ENCODE data around the gene AP5B1.

DNA sequence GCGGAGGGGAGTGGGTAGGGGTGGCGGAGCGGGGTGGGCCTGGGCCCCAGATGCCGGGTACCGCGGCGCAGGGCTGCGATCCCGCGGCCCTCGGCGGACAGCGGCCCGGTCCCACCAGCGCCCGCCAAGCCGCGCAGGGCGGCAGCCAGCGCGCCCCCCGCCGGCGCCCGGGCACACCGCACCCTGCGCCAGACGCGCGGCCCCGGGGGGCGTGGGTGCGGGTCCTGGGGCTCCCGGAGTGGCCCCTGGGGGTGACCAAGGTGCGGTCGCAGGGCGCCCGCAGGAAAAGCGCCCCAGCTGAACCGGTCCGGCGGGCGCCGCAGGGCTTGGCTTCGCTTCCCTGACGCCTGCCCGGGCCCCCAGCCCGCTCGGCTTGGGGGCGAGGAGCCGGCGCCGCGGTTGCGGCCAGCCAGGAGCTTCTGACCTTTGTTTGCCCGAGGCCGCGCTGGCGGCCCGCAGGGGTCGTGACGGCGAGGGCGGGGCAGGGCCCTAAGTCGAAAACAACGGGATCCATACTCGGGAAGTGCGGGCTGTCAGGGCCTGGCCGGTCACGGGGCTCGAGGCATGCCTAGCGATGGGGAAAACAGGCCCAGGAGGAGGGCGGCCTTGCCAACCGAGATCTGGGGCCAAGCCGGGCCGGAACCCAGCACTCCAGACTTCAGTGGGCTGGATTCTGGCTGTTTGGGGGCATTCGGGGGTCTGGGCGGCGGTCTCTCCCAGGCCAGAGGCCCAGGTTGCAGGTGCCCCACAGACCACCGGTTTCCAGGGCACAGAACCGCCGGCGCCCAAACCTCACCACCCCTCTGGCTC is 581 bp upstream of the AP5B1 start:
- TF ChIP-seq E2F4 (CRISPR knock-in tag; IDR thresholded peaks at IDR 0.05; ENCODE audit: low read depth) (no peak), NR2C2 (CRISPR knock-in tag; IDR thresholded peaks at IDR 0.05) (no peak), NR2C2 (tag; IDR thresholded peaks at IDR 0.05) (no peak), E2F1 (CRISPR knock-in tag; IDR thresholded peaks at IDR 0.05) (no peak)
